ENCODE data around the gene SEC14L3. TPM values are rescaled to one million over a fixed set of nuclear protein-coding genes. Genes with fewer than 3 reads are reported as not detected.
A peak's percentile ranks its signal among the peaks of the same experiment; 100 is the strongest.

Gene SEC14L3
- polyA plus RNA-seq, 3 donors = not detected

- no peak for DNase-seq (ENCODE audit: low read depth in 3 of 3, low spot score in 2 of 3)
Observed at GRCh38 chr22:30447656-30448055, 24.2 kb downstream of the SEC14L3 start.

GRCh38 chr22:30445438-30446145 lies 26.2 kb downstream of the SEC14L3 start:
- no peak for DNase-seq (ENCODE audit: low read depth in 3 of 3, low spot score in 2 of 3)

GRCh38 chr22:30444632-30445437 lies 27.0 kb downstream of the SEC14L3 start:
- no peak for DNase-seq (ENCODE audit: low read depth in 3 of 3, low spot score in 2 of 3)

GRCh38 chr22:30441088-30441487 lies 30.7 kb downstream of the SEC14L3 start:
- DNase-seq (ENCODE audit: low read depth in 3 of 3, low spot score in 2 of 3) = no peak

GRCh38 chr22:30439836-30440235 lies 32.0 kb downstream of the SEC14L3 start:
- DNase-seq (ENCODE audit: low read depth in 3 of 3, low spot score in 2 of 3) = no peak

- DNase-seq (ENCODE audit: low read depth in 3 of 3, low spot score in 2 of 3) = no peak
Observed at GRCh38 chr22:30439226-30439625, 32.6 kb downstream of the SEC14L3 start.

- DNase-seq (ENCODE audit: low read depth in 3 of 3, low spot score in 2 of 3) = no peak
Observed at GRCh38 chr22:30438559-30438958, 33.3 kb downstream of the SEC14L3 start.

- no peak for DNase-seq (ENCODE audit: low read depth in 3 of 3, low spot score in 2 of 3)
Observed at GRCh38 chr22:30436196-30436595, 35.6 kb downstream of the SEC14L3 start.

GRCh38 chr22:30435674-30436126 lies 36.1 kb downstream of the SEC14L3 start:
- no peak for DNase-seq (ENCODE audit: low read depth in 3 of 3, low spot score in 2 of 3)

- no peak for DNase-seq (ENCODE audit: low read depth in 3 of 3, low spot score in 2 of 3)
Observed at GRCh38 chr22:30434843-30435242, 37.0 kb downstream of the SEC14L3 start.

- DNase-seq (ENCODE audit: low read depth in 3 of 3, low spot score in 2 of 3) = no peak
Observed at GRCh38 chr22:30433773-30434172, 38.0 kb downstream of the SEC14L3 start.

- DNase-seq (ENCODE audit: low read depth in 3 of 3, low spot score in 2 of 3) = no peak
Observed at GRCh38 chr22:30433227-30433626, 38.6 kb downstream of the SEC14L3 start.

GRCh38 chr22:30432520-30432919 lies 39.3 kb downstream of the SEC14L3 start:
- no peak for DNase-seq (ENCODE audit: low read depth in 3 of 3, low spot score in 2 of 3)

- no peak for DNase-seq (ENCODE audit: low read depth in 3 of 3, low spot score in 2 of 3)
Observed at GRCh38 chr22:30432096-30432495, 39.7 kb downstream of the SEC14L3 start.

GRCh38 chr22:30430933-30431332 lies 40.9 kb downstream of the SEC14L3 start:
- no peak for DNase-seq (ENCODE audit: low read depth in 3 of 3, low spot score in 2 of 3)

GRCh38 chr22:30429887-30430286 lies 41.9 kb downstream of the SEC14L3 start:
- no peak for DNase-seq (ENCODE audit: low read depth in 3 of 3, low spot score in 2 of 3)

GRCh38 chr22:30427871-30428270 lies 43.9 kb downstream of the SEC14L3 start:
- no peak for DNase-seq (ENCODE audit: low read depth in 3 of 3, low spot score in 2 of 3)

- peak in 1 of 3 donors; percentile 74 for DNase-seq (ENCODE audit: low read depth in 3 of 3, low spot score in 2 of 3)
Observed at GRCh38 chr22:30426388-30427353, 45.1 kb downstream of the SEC14L3 start.

- DNase-seq (ENCODE audit: low read depth in 3 of 3, low spot score in 2 of 3) = no peak
Observed at GRCh38 chr22:30425616-30426387, 46.0 kb downstream of the SEC14L3 start, which contains the start of gene MTFP1. MTFP1 (plus strand) TSS chr22:30425768; CDS start chr22:30425880, 112 bp downstream.

GRCh38 chr22:30425327-30425615 lies 46.5 kb downstream of the SEC14L3 start:
- DNase-seq (ENCODE audit: low read depth in 3 of 3, low spot score in 2 of 3) = no peak
